ENCODE measurements around the gene TMEM167B. TPM values are rescaled to one million over a fixed set of nuclear protein-coding genes. Genes with fewer than 3 reads are reported as not detected.
"Not testable (repeated sequence)": the region's sequence is repeated elsewhere in the genome, so short reads cannot be mapped to it uniquely, and the experiment has no call there.

TMEM167B gene
- total RNA-seq, 1 donor from 2014 or later = 40.3 TPM

DNA sequence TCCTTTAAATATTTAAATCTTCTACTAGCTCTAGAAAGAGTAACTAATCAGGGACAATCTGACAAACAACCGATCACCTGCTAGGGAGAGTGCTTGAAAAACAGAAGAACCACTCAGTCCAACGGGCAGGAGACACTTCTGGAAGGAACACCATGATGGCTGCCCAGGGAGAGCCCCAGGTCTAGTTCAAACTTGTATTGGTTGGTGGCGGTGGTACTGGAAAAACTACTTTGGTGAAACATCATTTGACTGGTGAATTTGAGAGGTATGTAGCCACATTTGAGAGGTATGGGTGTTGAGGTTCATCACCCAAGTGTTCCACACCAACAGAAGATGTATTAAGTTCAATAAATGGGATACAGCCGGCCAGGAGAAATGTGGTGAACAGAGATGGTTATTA, 43.9 kb upstream of the TMEM167B start:
- H3K9me3 Mint-ChIP-seq (ENCODE audit: low read depth) = no peaks in the 10 kb centered on the region
- no peak overlapping the region for H3K4me3 Mint-ChIP-seq (ENCODE audit: unreplicated experiment)
- no peak for DNase-seq (ENCODE audit: low spot score)
- no peaks in the 10 kb centered on the region for H3K36me3 Mint-ChIP-seq (ENCODE audit: low read depth)
- H3K27ac Mint-ChIP-seq (ENCODE audit: unreplicated experiment) = no peak overlapping the region
- TF ChIP-seq, protein P1, sequence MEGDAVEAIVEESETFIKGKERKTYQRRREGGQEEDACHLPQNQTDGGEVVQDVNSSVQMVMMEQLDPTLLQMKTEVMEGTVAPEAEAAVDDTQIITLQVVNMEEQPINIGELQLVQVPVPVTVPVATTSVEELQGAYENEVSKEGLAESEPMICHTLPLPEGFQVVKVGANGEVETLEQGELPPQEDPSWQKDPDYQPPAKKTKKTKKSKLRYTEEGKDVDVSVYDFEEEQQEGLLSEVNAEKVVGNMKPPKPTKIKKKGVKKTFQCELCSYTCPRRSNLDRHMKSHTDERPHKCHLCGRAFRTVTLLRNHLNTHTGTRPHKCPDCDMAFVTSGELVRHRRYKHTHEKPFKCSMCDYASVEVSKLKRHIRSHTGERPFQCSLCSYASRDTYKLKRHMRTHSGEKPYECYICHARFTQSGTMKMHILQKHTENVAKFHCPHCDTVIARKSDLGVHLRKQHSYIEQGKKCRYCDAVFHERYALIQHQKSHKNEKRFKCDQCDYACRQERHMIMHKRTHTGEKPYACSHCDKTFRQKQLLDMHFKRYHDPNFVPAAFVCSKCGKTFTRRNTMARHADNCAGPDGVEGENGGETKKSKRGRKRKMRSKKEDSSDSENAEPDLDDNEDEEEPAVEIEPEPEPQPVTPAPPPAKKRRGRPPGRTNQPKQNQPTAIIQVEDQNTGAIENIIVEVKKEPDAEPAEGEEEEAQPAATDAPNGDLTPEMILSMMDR (IDR thresholded peaks at IDR 0.05) = no peak
- no peaks in the 10 kb centered on the region for H3K27me3 Mint-ChIP-seq (ENCODE audit: low read depth)
- peaks cover 4% of the 10 kb centered on the region for H3K4me1 Mint-ChIP-seq (ENCODE audit: low read depth)

GRCh38 chr1:109047339-109047738, 43.2 kb upstream of the TMEM167B start:
- TF ChIP-seq, protein P1 (IDR thresholded peaks at IDR 0.05) = no peak
- H3K4me3 Mint-ChIP-seq (ENCODE audit: unreplicated experiment) = no peak overlapping the region
- H3K9me3 Mint-ChIP-seq (ENCODE audit: low read depth) = no peaks in the 10 kb centered on the region
- H3K27ac Mint-ChIP-seq (ENCODE audit: unreplicated experiment) = no peak overlapping the region
- DNase-seq (ENCODE audit: low spot score) = no peak
- peaks cover 3% of the 10 kb centered on the region for H3K4me1 Mint-ChIP-seq (ENCODE audit: low read depth)
- no peaks in the 10 kb centered on the region for H3K36me3 Mint-ChIP-seq (ENCODE audit: low read depth)
- no peaks in the 10 kb centered on the region for H3K27me3 Mint-ChIP-seq (ENCODE audit: low read depth)

GRCh38 chr1:109048335-109048734, 42.2 kb upstream of the TMEM167B start:
- DNase-seq (ENCODE audit: low spot score) = no peak
- Mint-ChIP-seq H3K4me3 (ENCODE audit: unreplicated experiment) (no peak overlapping the region), H3K27ac (ENCODE audit: unreplicated experiment) (no peak overlapping the region), H3K9me3 (ENCODE audit: low read depth) (no peaks in the 10 kb centered on the region), H3K4me1 (ENCODE audit: low read depth) (no peaks in the 10 kb centered on the region), H3K36me3 (ENCODE audit: low read depth) (no peaks in the 10 kb centered on the region), H3K27me3 (ENCODE audit: low read depth) (no peaks in the 10 kb centered on the region)
- TF ChIP-seq, protein P1 (IDR thresholded peaks at IDR 0.05) = no peak

- Mint-ChIP-seq H3K36me3 (ENCODE audit: low read depth) (no peaks in the 10 kb centered on the region), H3K9me3 (ENCODE audit: low read depth) (no peaks in the 10 kb centered on the region), H3K27me3 (ENCODE audit: low read depth) (no peaks in the 10 kb centered on the region), H3K4me1 (ENCODE audit: low read depth) (no peaks in the 10 kb centered on the region), H3K27ac (ENCODE audit: unreplicated experiment) (no peak overlapping the region), H3K4me3 (ENCODE audit: unreplicated experiment) (no peak overlapping the region)
- DNase-seq (ENCODE audit: low spot score) = no peak
- TF ChIP-seq, protein P1 (IDR thresholded peaks at IDR 0.05) = no peak
Measured at GRCh38 chr1:109050228-109050995, 40.2 kb upstream of the TMEM167B start.

DNA sequence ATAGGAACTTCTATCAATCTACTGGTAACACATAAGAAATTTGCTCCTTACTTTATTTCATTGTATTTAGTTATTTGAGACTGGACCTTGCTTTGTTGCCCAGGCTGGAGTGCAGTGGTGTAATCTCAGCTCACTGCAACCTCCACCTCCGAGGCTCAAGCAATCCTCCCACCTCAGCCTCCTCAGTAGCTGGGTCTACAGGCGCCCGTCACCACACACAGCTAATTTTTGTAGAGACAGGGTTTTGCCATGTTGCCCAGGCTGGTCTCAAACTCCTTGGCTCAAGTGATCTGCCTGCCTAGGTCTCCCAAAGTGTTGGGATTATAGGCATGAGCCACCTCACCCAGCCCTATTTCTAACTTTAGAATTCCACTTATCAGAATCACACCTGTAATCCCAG, 38.4 kb upstream of the TMEM167B start:
- not testable (repeated sequence) for H3K4me3 Mint-ChIP-seq (ENCODE audit: unreplicated experiment); H3K4me1 Mint-ChIP-seq (ENCODE audit: low read depth); H3K9me3 Mint-ChIP-seq (ENCODE audit: low read depth); H3K36me3 Mint-ChIP-seq (ENCODE audit: low read depth); H3K27ac Mint-ChIP-seq (ENCODE audit: unreplicated experiment); H3K27me3 Mint-ChIP-seq (ENCODE audit: low read depth); DNase-seq (ENCODE audit: low spot score)

DNA sequence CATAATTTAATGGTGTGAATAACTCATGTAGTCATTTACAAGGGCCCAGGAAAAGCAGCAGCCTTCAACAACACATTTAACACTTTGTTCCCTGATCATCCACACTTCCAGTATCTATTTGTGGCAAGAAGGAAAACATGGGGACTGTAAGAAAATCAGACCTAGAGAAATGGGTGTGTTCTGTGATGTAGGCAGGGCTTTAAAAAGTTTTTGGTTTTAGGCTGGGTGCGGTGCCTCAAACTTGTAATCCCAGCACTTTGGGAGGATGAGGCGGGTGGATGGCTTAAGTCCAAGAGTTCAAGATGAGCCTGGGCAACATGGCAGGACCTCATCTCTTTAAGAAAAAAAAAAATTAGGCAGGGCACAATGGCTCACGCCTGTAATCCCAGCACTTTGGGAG, 34.5 kb upstream of the TMEM167B start:
- Mint-ChIP-seq H3K36me3 (ENCODE audit: low read depth) (no peaks in the 10 kb centered on the region), H3K9me3 (ENCODE audit: low read depth) (no peaks in the 10 kb centered on the region), H3K27ac (ENCODE audit: unreplicated experiment) (no peak overlapping the region), H3K4me1 (ENCODE audit: low read depth) (no peaks in the 10 kb centered on the region), H3K4me3 (ENCODE audit: unreplicated experiment) (no peak overlapping the region), H3K27me3 (ENCODE audit: low read depth) (no peaks in the 10 kb centered on the region)
- TF ChIP-seq, protein P1 (IDR thresholded peaks at IDR 0.05) = no peak
- DNase-seq (ENCODE audit: low spot score) = no peak
